Right ventricle myocardium superior (tissue), 1 donor: ENCODE measurements around the gene CTSZ. TPM values are rescaled to one million over a fixed set of nuclear protein-coding genes. Genes with fewer than 3 reads are reported as not detected.

Experiments
- ATAC-seq: fragments of 200-7000 bp; cut with Tn5 transposase; one replicate; pipeline ENCODE4 v1.9.1; 2020; ENCODE audit warnings: mild to moderate bottlenecking; ENCODE audit not compliant: poor library complexity
- DNase-seq: peaks from one replicate; pipeline ENCODE4 v3.0.0-alpha.2; 2020
- intact Hi-C: fragments of 100-400 bp; cut with DNase I; formaldehyde crosslinking; loops from one replicate; pipeline ENCODE4 v1.11.2; 2022
- total RNA-seq: library from RNA; stranded (reverse); fragmentation: NEBNext Ultra II Directional; extraction: Animal tissue kit (Norgen Biotek cat#: 25700); gene quantifications from one replicate; pipeline ENCODE4 v1.2.1, GENCODE V29; 2021
- donor health status: DM: no; HTN: yes; CAD: no; lungs with severe emphysema.

The CTSZ gene
- total RNA-seq, 1 donor from 2014 or later, result 133 TPM

- intact Hi-C loops, result no loop called here
- ATAC-seq, result no peak
- no peak for DNase-seq
Measured at GRCh38 chr20:59003836-59004492, 3.1 kb downstream of the CTSZ start.

DNA sequence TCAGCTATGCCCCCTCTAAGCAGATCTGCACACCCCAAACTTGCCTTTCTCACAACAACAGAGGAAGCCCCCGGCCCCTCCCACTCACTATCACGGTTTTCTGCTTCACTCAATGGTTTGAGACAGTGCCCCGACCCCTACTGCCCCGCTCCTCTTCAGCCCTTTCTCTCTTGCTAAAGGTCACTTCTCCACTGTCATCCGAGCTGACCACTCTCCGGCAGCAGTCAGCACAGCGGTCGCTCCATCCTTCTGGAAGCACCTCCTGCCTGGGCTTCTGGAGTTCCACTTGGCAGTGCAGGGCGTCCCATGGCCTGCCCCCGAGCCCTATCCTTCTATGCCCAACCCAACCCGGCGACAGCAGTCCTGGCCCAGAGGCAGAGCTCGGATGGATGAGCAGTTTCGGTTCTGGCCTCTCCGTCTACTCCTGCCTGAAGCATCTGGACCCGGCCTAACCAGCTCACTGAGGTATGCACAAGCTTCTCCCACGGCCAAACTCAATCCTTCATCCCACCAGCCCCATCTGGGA is 4.1 kb downstream of the CTSZ start:
- intact Hi-C loops, result no loop called here
- no peak for ATAC-seq
- DNase-seq, result no peak

DNA sequence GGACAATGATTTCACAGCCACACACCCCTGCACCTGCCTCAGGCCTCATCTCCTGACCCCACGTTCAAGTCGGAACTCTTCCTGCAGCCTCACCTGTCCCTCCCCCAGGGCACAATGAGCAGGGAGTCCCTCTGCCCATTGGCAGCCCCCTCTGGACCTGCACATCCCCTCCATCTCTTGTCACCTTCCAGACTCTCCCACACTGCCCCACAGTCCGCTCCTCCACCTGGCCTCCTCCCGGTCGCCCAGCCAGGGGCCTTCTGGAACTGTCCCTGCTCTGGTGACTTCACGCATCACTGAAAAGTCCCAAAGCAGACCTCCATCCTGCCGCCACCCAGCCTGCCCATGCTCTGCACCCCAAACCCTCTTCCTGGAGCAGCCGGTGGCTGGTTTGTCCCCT is 4.7 kb downstream of the CTSZ start:
- intact Hi-C loops, result no loop called here
- no peak for DNase-seq
- no peak for ATAC-seq

- DNase-seq (no peak), ATAC-seq (no peak)
- intact Hi-C loops, result no loop called here
Measured at GRCh38 chr20:59001449-59002171, 5.4 kb downstream of the CTSZ start.

GRCh38 chr20:59001068-59001448 is 6.0 kb downstream of the CTSZ start:
- intact Hi-C loops, result no loop called here
- ATAC-seq, result no peak

GRCh38 chr20:59000326-59000725 is 6.7 kb downstream of the CTSZ start:
- ATAC-seq, result no peak
- intact Hi-C loops, result no loop called here

More at GRCh38 chr20:59001068-59001448, 6.0 kb downstream of the CTSZ start:
- DNase-seq, result no peak

DNA sequence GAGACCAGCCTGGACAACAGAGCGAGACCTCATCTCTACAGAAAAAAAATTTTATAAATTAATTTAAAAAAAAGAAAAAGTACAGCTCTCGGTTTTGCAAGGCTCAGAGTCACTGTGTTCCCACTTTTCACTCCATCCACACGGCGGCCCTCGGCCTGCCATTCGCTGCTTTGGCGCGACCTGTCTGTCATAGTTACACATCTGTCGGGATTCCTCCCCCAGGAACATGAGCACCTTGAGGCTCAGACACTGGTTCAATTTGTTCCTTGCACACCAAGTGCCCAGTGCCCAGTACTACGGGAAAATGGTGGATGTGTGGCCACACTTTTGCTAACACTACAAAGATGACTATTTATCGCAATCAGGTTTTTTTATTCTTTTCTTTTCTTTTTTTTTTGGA is 8.4 kb downstream of the CTSZ start:
- intact Hi-C loops, result no loop called here
- ATAC-seq, result no peak
- no peak for DNase-seq

More at GRCh38 chr20:59000326-59000725, 6.7 kb downstream of the CTSZ start:
- no peak for DNase-seq

DNA sequence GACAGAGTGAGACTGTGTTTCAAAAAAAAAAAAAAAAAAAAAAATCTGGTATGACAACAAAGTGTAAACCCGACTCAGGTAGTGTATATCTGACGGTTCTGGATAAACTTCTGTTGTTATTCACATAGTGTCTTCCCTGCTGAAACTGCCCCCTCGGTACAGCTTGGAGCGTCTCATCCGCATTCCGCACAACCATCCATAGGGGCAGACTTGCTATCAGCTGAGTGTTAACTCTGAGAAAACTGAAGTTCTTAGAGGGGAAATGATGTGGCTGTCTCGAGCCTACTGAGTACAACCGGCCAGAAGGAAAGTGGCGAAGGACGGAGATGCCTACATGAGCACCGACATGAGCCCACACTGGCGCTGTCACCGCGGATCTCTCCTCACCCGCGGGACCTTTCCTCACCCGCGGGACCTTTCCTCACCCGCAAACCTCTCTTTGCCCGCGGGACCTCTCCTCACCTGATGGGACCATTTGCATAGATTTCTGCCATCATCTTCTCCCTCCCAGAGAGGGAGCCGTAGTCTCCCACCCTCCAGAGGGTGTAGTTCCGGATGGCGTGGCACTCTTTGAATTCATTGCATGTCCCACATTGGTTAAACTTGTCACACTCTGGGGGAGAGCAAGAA is 9.8 kb downstream of the CTSZ start:
- ATAC-seq (no peak), DNase-seq (no peak)
- intact Hi-C loops, result no loop called here

DNA sequence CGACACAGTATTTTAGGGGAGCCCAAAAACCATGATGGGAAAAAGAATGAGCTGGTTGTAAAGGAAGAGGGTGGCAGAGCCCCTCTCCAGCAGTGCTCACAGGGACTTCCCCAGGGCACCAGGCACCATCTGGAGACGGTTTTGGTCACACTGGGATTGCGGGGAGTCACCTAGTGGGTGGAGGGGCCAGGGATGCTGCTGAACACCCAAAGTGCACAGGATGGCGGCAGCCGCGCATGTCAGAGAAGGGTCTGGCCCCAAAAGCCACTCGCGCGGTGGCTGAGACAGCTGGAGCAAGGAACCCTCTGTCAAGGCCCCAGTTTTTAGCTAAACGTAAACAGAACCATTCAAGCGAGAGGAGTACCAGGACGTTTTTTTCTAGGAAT is 10.8 kb downstream of the CTSZ start:
- ATAC-seq, result no peak
- no peak for DNase-seq
- intact Hi-C loops, result no loop called here

- no peak for ATAC-seq
- DNase-seq, result no peak
- intact Hi-C loops, result no loop called here
Measured at GRCh38 chr20:58995461-58996225, 11.4 kb downstream of the CTSZ start.

DNA sequence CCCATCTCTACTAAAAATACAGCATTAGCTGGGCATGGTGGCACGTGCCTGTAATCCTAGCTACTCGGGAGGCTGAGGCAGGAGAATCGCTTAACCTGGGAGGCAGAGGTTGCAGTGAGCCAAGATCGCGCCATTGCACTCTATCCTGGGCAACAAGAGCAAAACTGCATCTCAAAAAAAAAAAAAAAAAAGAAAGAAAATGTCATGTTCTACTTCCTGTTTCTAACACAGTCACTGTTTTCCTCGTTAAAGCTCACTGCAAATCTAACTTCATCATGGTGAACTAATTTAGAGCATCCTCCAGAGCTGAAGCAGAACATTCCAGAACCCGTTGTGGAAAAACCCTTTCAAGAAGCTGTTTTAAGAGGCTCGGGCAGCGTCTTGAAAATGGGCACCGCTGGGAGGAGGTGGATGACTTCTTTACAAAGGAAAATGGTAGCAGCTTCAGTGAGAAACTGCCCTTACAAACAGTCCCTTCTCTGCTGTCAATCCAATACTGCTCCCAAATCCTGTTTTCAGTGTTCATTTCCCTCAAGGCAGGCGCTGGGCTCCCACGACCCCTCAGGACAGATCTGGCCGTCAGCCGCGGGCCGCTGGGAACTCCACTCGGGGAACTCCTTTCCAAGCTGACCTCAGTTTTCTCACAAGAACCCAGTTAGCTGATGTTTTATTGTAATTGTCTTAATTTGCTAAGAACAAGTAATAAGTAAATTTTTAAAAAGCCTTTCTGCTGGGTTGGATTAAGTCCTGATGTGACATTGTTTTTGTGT is 12.5 kb downstream of the CTSZ start:
- intact Hi-C loops, result no loop called here
- DNase-seq (no peak), ATAC-seq (no peak)

DNA sequence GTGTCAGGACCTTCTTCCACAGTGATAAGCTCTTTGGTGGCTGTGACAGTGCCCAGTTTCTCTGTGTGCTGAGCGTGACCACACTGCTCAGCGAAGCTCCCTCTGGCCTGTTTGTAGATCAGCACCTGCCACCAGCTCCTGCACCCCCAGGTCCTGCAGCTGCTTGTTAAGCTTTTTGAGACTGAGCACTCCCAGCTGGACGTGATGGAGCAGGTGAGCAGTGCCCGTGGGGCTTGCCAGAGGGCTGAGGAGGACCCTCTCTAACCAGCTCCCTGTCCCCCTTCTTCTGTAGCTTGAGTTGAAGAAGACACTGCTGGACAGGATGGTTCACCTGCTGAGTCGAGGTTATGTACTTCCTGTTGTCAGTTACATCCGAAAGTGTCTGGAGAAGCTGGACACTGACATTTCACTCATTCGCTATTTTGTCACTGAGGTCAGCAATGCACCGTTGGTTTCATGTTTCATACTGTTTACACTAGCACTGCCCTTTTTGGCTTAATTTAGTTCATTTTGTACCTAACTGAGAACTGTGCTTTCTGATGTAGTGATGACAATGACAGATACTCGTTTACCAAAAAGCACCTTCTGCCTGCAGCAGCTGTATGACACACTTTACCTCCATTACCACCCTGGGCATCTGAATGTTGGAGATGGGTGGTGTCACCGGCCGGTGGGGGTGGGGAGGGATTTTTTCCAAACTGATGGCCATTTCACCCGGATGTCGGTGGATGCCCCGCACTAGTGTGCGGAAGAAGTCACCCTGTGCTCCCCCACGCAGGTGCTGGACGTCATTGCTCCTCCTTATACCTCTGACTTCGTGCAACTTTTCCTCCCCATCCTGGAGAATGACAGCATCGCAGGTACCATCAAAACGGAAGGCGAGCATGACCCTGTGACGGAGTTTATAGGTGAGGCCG is 13.5 kb downstream of the CTSZ start:
- intact Hi-C loops, result no loop called here
- ATAC-seq, result no peak
- no peak for DNase-seq

GRCh38 chr20:58992911-58993310 is 14.1 kb downstream of the CTSZ start:
- no peak for ATAC-seq
- no peak for DNase-seq
- intact Hi-C loops, result no loop called here

DNA sequence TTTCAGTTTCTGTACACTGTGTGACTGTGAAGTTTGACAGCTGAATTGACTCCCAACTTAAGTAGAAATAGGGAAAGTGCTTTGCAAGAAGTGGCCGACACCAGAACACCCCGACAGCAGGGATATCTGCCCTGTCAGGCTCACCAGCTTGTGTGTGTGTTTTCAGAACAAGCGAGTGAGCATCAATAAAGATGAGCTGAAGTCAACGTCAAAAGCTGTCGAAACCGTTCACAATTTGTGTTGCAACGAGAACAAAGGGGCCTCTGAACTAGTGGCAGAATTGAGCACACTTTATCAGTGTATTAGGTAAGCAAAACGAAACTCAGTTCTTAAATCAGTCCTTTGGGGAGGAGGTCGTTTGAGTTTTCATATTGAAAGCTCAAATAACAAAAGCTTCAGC is 15.3 kb downstream of the CTSZ start:
- intact Hi-C loops, result no loop called here
- DNase-seq (no peak), ATAC-seq (no peak)

- DNase-seq (no peak), ATAC-seq (no peak)
- intact Hi-C loops, result no loop called here
Measured at GRCh38 chr20:58990651-58991445, 16.2 kb downstream of the CTSZ start.

DNA sequence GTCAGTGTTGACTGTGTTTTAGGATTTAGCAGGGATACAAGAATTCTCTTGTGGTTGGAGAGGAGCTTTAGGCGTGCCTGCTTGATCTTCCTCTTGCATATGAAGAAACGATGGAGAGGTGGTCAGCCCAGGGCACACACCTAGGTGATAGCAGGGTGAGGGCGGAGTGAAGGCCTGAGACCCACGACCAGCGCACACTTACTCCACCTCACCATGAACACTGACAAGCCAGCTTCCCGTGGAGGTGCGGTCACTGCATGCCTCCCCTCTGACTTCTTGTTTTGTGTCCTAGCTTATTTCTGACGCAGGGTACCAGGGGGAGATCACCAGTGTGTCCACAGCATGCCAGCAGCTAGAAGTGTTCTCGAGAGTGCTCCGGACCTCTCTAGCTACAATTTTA is 17.9 kb downstream of the CTSZ start:
- DNase-seq (no peak), ATAC-seq (no peak)
- intact Hi-C loops, result no loop called here

- intact Hi-C loops, result no loop called here
Measured at GRCh38 chr20:58988565-58988882, 18.5 kb downstream of the CTSZ start.

More at GRCh38 chr20:58988565-58988882, 18.5 kb downstream of the CTSZ start:
- DNase-seq (no peak), ATAC-seq (no peak)
